WTC11 (cell line): ENCODE data around the gene ECHS1.

Experiments used
- FOXJ3 ChIP-seq: sonication (generic); formaldehyde crosslinking; IDR thresholded peaks from 2 replicates; pipeline ENCODE4 v1.9.0; 2021; ENCODE audit warnings: missing genetic modification reagents, mild to moderate bottlenecking, borderline replicate concordance
- SMAD3 ChIP-seq: sonication (generic); formaldehyde crosslinking; IDR thresholded peaks from 2 replicates; pipeline ENCODE4 v1.8.0; 2022; ENCODE audit warnings: missing genetic modification reagents, mild to moderate bottlenecking, borderline replicate concordance
- SP1 ChIP-seq: sonication (generic); formaldehyde crosslinking; conservative IDR thresholded peaks from 2 replicates; pipeline ENCODE4 v1.8.1; 2022; ENCODE audit warnings: missing genetic modification reagents
- TF ChIP-seq, protein P1 (sequence below): sonication (generic); formaldehyde crosslinking; IDR thresholded peaks from 2 replicates; pipeline ENCODE4 v1.8.1; 2022; ENCODE audit warnings: mild to moderate bottlenecking, moderate library complexity, missing genetic modification reagents
- TF ChIP-seq, protein P2 (sequence below): sonication (generic); formaldehyde crosslinking; IDR thresholded peaks from 2 replicates; pipeline ENCODE4 v1.8.0; 2022; ENCODE audit warnings: mild to moderate bottlenecking, missing genetic modification reagents
- TF ChIP-seq, protein P3 (sequence below): fragments of 200-600 bp; IDR thresholded peaks from 2 replicates; pipeline ENCODE4 v1.8.0; 2022; ENCODE audit warnings: antibody characterized with exemption

DNA sequence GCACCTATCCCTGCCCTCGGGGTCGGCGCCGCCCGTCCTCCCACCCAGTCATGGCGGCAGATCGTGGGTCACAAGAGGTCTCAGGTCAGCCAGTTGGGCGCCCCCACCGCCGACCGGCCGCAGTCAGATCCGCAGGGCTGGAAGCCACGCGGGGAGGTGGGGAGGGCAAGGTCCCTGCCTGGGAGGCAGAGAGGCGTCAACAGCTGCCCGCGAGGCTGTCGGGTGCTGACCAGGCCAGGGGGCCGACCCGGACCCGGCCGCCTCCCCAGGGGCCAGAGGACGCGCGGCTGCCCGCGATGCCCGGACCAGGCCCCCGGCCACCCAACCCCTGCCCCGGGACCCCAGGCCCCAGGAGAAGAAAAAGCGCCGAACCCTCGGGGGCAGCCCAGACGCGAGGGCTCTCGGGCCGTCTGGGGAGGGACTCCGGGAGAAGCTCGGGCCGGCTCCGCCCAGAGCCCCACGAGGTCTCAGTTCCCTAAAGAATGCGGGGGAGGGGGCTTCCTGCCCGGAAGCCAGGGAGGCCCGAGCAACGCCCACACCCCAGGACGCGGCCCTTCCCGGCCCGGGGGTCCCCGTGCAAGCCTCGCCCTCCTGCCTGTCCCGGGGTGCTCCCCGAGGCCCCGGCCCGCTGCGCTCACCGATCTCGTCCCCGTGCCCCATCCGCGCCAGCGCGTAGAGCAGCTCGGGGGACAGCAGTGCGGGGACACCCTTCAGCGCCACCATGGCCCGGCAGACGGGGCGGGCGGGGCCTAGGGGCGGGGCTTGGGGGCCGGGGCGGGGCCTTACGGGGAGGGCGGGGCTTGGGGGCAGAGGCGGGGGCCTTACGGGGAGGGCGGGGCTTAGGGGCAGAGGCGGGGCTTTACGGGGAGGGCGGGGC is 15.6 kb downstream of the ECHS1 start, which contains the start of gene FUOM:
- TF ChIP-seq, protein P1, sequence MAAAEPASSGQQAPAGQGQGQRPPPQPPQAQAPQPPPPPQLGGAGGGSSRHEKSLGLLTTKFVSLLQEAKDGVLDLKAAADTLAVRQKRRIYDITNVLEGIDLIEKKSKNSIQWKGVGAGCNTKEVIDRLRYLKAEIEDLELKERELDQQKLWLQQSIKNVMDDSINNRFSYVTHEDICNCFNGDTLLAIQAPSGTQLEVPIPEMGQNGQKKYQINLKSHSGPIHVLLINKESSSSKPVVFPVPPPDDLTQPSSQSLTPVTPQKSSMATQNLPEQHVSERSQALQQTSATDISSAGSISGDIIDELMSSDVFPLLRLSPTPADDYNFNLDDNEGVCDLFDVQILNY, result peak; percentile 46
- TF ChIP-seq, protein P2, sequence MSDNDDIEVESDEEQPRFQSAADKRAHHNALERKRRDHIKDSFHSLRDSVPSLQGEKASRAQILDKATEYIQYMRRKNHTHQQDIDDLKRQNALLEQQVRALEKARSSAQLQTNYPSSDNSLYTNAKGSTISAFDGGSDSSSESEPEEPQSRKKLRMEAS (CRISPR knock-in tag), result peak; percentile 45; the same call in 1 of the 2 replicates
- TF ChIP-seq, protein P3, sequence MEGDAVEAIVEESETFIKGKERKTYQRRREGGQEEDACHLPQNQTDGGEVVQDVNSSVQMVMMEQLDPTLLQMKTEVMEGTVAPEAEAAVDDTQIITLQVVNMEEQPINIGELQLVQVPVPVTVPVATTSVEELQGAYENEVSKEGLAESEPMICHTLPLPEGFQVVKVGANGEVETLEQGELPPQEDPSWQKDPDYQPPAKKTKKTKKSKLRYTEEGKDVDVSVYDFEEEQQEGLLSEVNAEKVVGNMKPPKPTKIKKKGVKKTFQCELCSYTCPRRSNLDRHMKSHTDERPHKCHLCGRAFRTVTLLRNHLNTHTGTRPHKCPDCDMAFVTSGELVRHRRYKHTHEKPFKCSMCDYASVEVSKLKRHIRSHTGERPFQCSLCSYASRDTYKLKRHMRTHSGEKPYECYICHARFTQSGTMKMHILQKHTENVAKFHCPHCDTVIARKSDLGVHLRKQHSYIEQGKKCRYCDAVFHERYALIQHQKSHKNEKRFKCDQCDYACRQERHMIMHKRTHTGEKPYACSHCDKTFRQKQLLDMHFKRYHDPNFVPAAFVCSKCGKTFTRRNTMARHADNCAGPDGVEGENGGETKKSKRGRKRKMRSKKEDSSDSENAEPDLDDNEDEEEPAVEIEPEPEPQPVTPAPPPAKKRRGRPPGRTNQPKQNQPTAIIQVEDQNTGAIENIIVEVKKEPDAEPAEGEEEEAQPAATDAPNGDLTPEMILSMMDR, result no peak
- TF ChIP-seq SMAD3 (CRISPR knock-in tag) (no peak), SP1 (CRISPR knock-in tag) (peak; percentile 85), FOXJ3 (CRISPR knock-in tag) (no peak)
